ENCODE measurements around the gene LRPPRC. TPM values are rescaled to one million over a fixed set of nuclear protein-coding genes. Genes with fewer than 3 reads are reported as not detected.

Gene LRPPRC
- total and polyA plus RNA-seq, 2 donors from 2014 or later = 66.2 to 71.3 TPM

DNA sequence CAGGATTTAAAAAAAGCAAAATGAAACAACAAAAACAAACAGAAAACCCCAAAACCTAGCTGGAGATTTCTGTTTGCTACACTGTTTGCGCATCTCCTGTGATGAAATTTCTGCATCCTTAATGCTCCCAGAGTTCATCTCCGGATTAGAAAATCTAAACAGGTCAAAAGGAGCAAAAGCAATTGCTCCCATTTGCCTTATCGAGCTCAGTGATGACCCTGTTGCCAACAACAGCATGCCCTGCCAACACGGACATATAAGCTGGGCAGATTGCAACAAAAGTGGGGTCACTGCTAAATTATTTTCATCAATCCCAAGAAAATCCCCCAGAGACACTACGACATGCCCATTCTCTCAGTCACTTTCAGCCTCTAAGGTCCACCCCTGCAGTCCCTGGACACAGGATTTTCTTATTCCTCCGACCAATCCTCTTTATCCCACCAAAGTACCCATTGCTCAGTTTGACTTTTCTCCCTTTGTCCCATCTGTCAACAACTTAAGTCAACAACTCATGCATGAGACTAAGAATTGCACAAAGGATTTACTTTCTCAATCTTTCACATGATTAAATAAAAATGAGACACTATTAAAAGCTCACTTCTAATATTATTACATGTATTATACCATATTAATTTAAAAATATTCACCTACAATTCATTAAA is 89.2 kb downstream of the LRPPRC start:
- intact Hi-C loops (cut with DNase I) = no loop called here
- Histone ChIP-seq H3K4me1 (ENCODE audit: control insufficient read depth in 2 of 3, insufficient read depth in 2 of 3, low read depth in 1 of 3, low read length in 3 of 3) (no peaks in the 10 kb centered on the region), H3K9ac (ENCODE audit: low read length in 3 of 3) (no peak overlapping the region), H3K27me3 (ENCODE audit: control insufficient read depth, insufficient read depth, low read length) (no peaks in the 10 kb centered on the region), H3K9me3 (ENCODE audit: control insufficient read depth in 2 of 3, insufficient read depth in 1 of 3, low read length in 3 of 3) (no peaks in the 10 kb centered on the region), H3K27ac (ENCODE audit: low read depth in 2 of 2, low read length in 2 of 2) (no peak overlapping the region), H3K36me3 (ENCODE audit: control insufficient read depth in 2 of 3, insufficient read depth in 3 of 3, low read length in 3 of 3) (peaks cover 3 to 10% (median 7%) of the 10 kb centered on the region in 3 donors), H3K4me3 (ENCODE audit: low read length in 3 of 3) (no peak overlapping the region)
- DNase-seq = no peak
- FAIRE-seq = no peak
- TF ChIP-seq, protein P1, sequence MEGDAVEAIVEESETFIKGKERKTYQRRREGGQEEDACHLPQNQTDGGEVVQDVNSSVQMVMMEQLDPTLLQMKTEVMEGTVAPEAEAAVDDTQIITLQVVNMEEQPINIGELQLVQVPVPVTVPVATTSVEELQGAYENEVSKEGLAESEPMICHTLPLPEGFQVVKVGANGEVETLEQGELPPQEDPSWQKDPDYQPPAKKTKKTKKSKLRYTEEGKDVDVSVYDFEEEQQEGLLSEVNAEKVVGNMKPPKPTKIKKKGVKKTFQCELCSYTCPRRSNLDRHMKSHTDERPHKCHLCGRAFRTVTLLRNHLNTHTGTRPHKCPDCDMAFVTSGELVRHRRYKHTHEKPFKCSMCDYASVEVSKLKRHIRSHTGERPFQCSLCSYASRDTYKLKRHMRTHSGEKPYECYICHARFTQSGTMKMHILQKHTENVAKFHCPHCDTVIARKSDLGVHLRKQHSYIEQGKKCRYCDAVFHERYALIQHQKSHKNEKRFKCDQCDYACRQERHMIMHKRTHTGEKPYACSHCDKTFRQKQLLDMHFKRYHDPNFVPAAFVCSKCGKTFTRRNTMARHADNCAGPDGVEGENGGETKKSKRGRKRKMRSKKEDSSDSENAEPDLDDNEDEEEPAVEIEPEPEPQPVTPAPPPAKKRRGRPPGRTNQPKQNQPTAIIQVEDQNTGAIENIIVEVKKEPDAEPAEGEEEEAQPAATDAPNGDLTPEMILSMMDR (IDR thresholded peaks at IDR 0.05; ENCODE audit: borderline replicate concordance, extremely low read depth, insufficient read depth) = no peak

DNA sequence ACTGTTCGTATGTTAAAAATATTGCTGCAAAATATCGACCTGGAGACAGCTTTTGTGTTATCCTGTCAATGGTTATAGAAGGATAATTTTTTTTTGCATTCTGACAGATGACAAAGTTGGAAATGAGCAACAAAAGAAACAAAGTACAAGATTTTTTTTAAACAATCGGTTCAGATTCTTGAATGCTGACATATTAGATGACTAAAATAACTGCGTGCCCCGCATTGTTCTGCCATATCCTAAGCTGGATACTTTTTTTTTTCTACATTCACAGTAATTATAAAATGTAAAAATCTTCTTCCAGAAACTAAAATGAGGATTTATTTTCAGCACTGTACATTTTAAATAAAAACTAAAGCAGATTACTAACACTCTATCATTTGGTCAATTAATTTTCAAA is 89.9 kb downstream of the LRPPRC start:
- intact Hi-C loops (cut with DNase I) = no loop called here
- no peaks in the 10 kb centered on the region for H3K27me3 ChIP-seq (ENCODE audit: control insufficient read depth, insufficient read depth, low read length)
- H3K9me3 ChIP-seq (ENCODE audit: control insufficient read depth in 2 of 3, insufficient read depth in 1 of 3, low read length in 3 of 3) = no peaks in the 10 kb centered on the region
- no peak overlapping the region for H3K4me3 ChIP-seq (ENCODE audit: low read length in 3 of 3)
- H3K9ac ChIP-seq (ENCODE audit: low read length in 3 of 3) = no peak overlapping the region
- DNase-seq (no peak), FAIRE-seq (no peak)
- peaks cover 4 to 15% (median 5%) of the 10 kb centered on the region in 3 donors for H3K36me3 ChIP-seq (ENCODE audit: control insufficient read depth in 2 of 3, insufficient read depth in 3 of 3, low read length in 3 of 3)
- H3K27ac ChIP-seq (ENCODE audit: low read depth in 2 of 2, low read length in 2 of 2) = no peak overlapping the region
- no peaks in the 10 kb centered on the region for H3K4me1 ChIP-seq (ENCODE audit: control insufficient read depth in 2 of 3, insufficient read depth in 2 of 3, low read depth in 1 of 3, low read length in 3 of 3)
- TF ChIP-seq, protein P1 (IDR thresholded peaks at IDR 0.05; ENCODE audit: borderline replicate concordance, extremely low read depth, insufficient read depth) = no peak

GRCh38 chr2:43905371-43905803 is 90.4 kb downstream of the LRPPRC start:
- Histone ChIP-seq H3K36me3 (ENCODE audit: control insufficient read depth in 2 of 3, insufficient read depth in 3 of 3, low read length in 3 of 3) (peaks cover 4 to 18% (median 5%) of the 10 kb centered on the region in 3 donors), H3K9me3 (ENCODE audit: control insufficient read depth in 2 of 3, insufficient read depth in 1 of 3, low read length in 3 of 3) (no peaks in the 10 kb centered on the region), H3K4me3 (ENCODE audit: low read length in 3 of 3) (no peak overlapping the region), H3K9ac (ENCODE audit: low read length in 3 of 3) (no peak overlapping the region), H3K4me1 (ENCODE audit: control insufficient read depth in 2 of 3, insufficient read depth in 2 of 3, low read depth in 1 of 3, low read length in 3 of 3) (no peaks in the 10 kb centered on the region), H3K27ac (ENCODE audit: low read depth in 2 of 2, low read length in 2 of 2) (no peak overlapping the region), H3K27me3 (ENCODE audit: control insufficient read depth, insufficient read depth, low read length) (no peaks in the 10 kb centered on the region)
- intact Hi-C loops (cut with DNase I) = no loop called here
- FAIRE-seq (no peak), DNase-seq (no peak)
- TF ChIP-seq, protein P1 (IDR thresholded peaks at IDR 0.05; ENCODE audit: borderline replicate concordance, extremely low read depth, insufficient read depth) = no peak

All from kidney (tissue), 14 donors.